CD4-positive, alpha-beta T cell (primary cell): ENCODE measurements around the gene IL24. TPM values are rescaled to one million over a fixed set of nuclear protein-coding genes. Genes with fewer than 3 reads are reported as not detected.
"Not testable (repeated sequence)": the region's sequence is repeated elsewhere in the genome, so short reads cannot be mapped to it uniquely, and the experiment has no call there.

Experiments
- ATAC-seq: fragments of 200-7000 bp; cut with Tn5 transposase; one replicate; pipeline ENCODE4 v1.10.0; 2022; ENCODE audit warnings: mild to moderate bottlenecking; ENCODE audit not compliant: poor library complexity
- CTCF ChIA-PET: fragments of 350-600 bp; sonication (Branson Sonifier 250); formaldehyde crosslinking; loops from one replicate; lab custom pipeline; 2021; ENCODE audit warnings: antibody characterized with exemption, inconsistent platforms; lab: Charles Lee
- POLR2A ChIA-PET: fragments of 350-600 bp; sonication (Branson Sonifier 250); formaldehyde crosslinking; loops from one replicate; lab custom pipeline; 2021; ENCODE audit warnings: antibody characterized with exemption, inconsistent platforms; lab: Charles Lee
- DNase-seq, 14 experiments: peaks; one replicate each; pipeline ENCODE4 v3.0.0-alpha.2; 2013 to 2020; ENCODE audit warnings: mixed read lengths in 2 of 14
- H3K27ac ChIP-seq, 2 donors: one replicate each; pipeline versions ENCODE4 v1.5.1 to v1.7.0; 2013; ENCODE audit warnings: low read length in 2 of 2, low read depth in 1 of 2, mild to moderate bottlenecking in 1 of 2
- H3K27me3 ChIP-seq, 2 experiments: 1 replicate in 1 of 2; 2 replicates in 1 of 2; pipeline versions ENCODE4 v1.6.1 to v1.7.0; 2013; ENCODE audit warnings: low read length in 2 of 2, control low read depth in 1 of 2, mild to moderate bottlenecking in 1 of 2, moderate library complexity in 1 of 2; ENCODE audit not compliant: insufficient read depth in 2 of 2, control insufficient read depth in 1 of 2
- H3K36me3 ChIP-seq: one replicate; pipeline ENCODE4 v1.6.1; 2013; ENCODE audit warnings: low read length, control low read depth; ENCODE audit not compliant: insufficient read depth
- H3K4me1 ChIP-seq: one replicate; pipeline ENCODE4 v1.6.1; 2013; ENCODE audit warnings: low read length, control low read depth; ENCODE audit not compliant: insufficient read depth
- H3K4me3 ChIP-seq: one replicate; pipeline ENCODE4 v1.5.1; 2013; ENCODE audit warnings: mild to moderate bottlenecking, low read length, moderate library complexity
- H3K9me3 ChIP-seq, 2 experiments: 1 replicate in 1 of 2; 2 replicates in 1 of 2; pipeline versions ENCODE4 v1.6.1 to v1.7.0; 2013; ENCODE audit warnings: low read length in 2 of 2, mild to moderate bottlenecking in 2 of 2, control low read depth in 1 of 2, moderate library complexity in 1 of 2; ENCODE audit not compliant: control insufficient read depth in 1 of 2, insufficient read depth in 1 of 2
- H3K27ac Mint-ChIP-seq: one replicate; pipeline ENCODE4 v1.8.0; 2020; ENCODE audit warnings: mixed read lengths
- H3K27me3 Mint-ChIP-seq: one replicate; pipeline ENCODE4 v1.8.0; 2021; ENCODE audit warnings: mixed read lengths
- H3K36me3 Mint-ChIP-seq: one replicate; pipeline ENCODE4 v1.8.0; 2021; ENCODE audit warnings: low read depth, mixed read lengths
- H3K4me1 Mint-ChIP-seq: one replicate; pipeline ENCODE4 v1.8.0; 2021; ENCODE audit warnings: low read depth, mixed read lengths
- H3K4me3 Mint-ChIP-seq: one replicate; pipeline ENCODE4 v1.8.0; 2020; ENCODE audit warnings: mild to moderate bottlenecking, mixed read lengths
- H3K9me3 Mint-ChIP-seq: one replicate; pipeline ENCODE4 v1.8.0; 2020; ENCODE audit warnings: mixed read lengths
- intact Hi-C, 2 experiments: fragments of 100-400 bp; cut with DNase I in 1 of 2; cut with micrococcal nuclease in 1 of 2; formaldehyde crosslinking; loops; one replicate each; pipeline versions ENCODE4 v1.15.1 to v1.9.0; 2023 to 2025; cut with DNase I, micrococcal nuclease
- total RNA-seq, 174 experiments: library from RNA in 2 of 174; stranded (reverse) in 2 of 174; gene quantifications; one replicate each; pipeline ENCODE4 v1.2.3 and lab custom pipeline; 2021 to 2026
- TF ChIP-seq, protein P1 (sequence below): fragments of 200-600 bp; IDR thresholded peaks from one replicate; pipeline ENCODE4 v1.8.0; 2022; ENCODE audit warnings: antibody characterized with exemption, mild to moderate bottlenecking

IL24 gene
- total RNA-seq, 2 experiments from 2014 or later: not detected

DNA sequence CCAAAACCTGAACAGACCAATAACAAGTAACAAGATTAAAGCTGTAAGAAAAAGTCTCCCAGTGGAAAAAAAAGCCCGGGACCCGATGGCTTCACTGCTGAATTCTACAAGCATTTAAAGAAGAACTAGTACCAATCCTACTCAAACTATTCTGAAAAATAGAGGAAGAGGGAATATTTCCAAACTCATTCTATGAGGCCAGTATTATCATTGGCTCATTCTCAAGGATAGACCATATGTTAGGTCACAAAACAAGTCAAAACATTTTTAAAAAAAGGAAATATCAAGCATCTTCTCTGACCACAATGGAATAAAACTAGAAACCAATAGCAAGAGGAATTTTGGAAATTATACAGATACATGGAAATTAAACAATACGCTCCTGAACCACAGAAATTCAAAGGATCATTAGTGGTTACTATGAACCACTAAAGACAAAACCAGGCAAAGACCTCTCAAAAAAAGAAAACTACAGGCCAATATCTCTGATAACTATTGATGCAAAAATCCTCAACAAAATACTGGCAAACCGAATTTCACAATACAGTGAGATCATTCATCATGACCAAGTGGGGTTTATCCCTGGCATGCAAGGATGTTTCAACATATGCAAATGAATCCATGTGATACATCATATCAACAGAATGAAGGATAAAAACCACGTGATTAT, 45.8 kb upstream of the IL24 start:
- no peaks in the 10 kb centered on the region for H3K9me3 Mint-ChIP-seq
- H3K4me1 ChIP-seq: no peaks in the 10 kb centered on the region
- CTCF ChIA-PET: no interaction called here
- TF ChIP-seq, protein P1, sequence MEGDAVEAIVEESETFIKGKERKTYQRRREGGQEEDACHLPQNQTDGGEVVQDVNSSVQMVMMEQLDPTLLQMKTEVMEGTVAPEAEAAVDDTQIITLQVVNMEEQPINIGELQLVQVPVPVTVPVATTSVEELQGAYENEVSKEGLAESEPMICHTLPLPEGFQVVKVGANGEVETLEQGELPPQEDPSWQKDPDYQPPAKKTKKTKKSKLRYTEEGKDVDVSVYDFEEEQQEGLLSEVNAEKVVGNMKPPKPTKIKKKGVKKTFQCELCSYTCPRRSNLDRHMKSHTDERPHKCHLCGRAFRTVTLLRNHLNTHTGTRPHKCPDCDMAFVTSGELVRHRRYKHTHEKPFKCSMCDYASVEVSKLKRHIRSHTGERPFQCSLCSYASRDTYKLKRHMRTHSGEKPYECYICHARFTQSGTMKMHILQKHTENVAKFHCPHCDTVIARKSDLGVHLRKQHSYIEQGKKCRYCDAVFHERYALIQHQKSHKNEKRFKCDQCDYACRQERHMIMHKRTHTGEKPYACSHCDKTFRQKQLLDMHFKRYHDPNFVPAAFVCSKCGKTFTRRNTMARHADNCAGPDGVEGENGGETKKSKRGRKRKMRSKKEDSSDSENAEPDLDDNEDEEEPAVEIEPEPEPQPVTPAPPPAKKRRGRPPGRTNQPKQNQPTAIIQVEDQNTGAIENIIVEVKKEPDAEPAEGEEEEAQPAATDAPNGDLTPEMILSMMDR: no peak
- intact Hi-C loops: no loop called here
- H3K4me1 Mint-ChIP-seq: peaks cover under 1% of the 10 kb centered on the region
- H3K9me3 ChIP-seq: no peaks in the 10 kb centered on the region
- DNase-seq: peak in 2 of 14 experiments; percentile 21 to 30
- no peak overlapping the region for H3K4me3 Mint-ChIP-seq
- H3K36me3 Mint-ChIP-seq: no peaks in the 10 kb centered on the region
- no peaks in the 10 kb centered on the region for H3K27me3 ChIP-seq
- no peak for ATAC-seq
- H3K27ac Mint-ChIP-seq: no peak overlapping the region
- H3K27me3 Mint-ChIP-seq: peaks cover 10% of the 10 kb centered on the region
- H3K36me3 ChIP-seq: no peaks in the 10 kb centered on the region
- no peak overlapping the region for H3K27ac ChIP-seq
- no peak overlapping the region for H3K4me3 ChIP-seq
- POLR2A ChIA-PET: no interaction called here

DNA sequence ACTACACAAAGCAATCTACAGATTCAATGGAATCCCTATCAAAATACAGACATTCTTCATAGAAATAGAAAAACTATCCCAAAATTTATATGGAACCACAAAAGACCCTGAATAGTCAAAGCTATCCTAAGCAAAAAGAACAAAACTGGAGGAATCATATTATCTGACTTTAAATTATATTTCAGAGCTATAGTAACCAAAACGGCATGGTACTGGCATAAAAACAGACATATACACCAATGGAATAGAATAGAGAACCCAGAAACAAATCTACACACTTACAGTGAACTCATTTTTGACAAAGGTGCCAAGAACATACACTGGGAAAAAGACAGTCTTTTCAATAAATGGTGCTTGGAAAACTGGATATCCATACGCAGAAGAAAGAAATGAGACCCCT, 44.6 kb upstream of the IL24 start:
- DNase-seq: not testable (repeated sequence)

DNA sequence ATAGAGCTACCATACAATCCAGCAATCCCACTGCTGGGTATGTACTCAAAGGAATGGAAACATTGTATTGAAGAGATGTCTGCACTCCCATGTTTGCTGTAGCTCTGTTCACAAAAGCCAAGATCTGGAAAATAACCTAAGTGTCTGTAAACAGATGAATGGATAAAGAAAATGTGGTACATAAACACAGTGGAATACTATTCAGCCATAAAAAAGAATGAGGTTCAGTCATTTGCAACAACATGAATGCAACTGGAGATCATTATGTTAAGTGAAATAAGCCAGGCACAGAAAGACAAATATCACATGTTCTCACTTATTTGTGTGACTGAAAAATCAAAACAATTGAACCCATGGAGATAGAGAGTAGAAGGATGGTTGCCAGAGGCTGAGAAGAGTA, 43.5 kb upstream of the IL24 start:
- H3K36me3 Mint-ChIP-seq, H3K27ac ChIP-seq, DNase-seq, H3K27me3 ChIP-seq, H3K4me3 Mint-ChIP-seq, H3K9me3 Mint-ChIP-seq, H3K4me1 ChIP-seq, intact Hi-C loops, H3K4me3 ChIP-seq, ATAC-seq, H3K27ac Mint-ChIP-seq, H3K36me3 ChIP-seq, POLR2A ChIA-PET, H3K9me3 ChIP-seq: not testable (repeated sequence)
- H3K4me1 Mint-ChIP-seq: peaks cover 11% of the 10 kb centered on the region
- CTCF ChIA-PET: interaction anchor here (1.0 kb wide), 1 partner anchor 119 kb away, joined by 3 read pairs; no protein-coding TSS in a partner anchor
- peaks cover 10% of the 10 kb centered on the region for H3K27me3 Mint-ChIP-seq

More for the DNA sequence above, 44.6 kb upstream of the IL24 start:
- H3K27me3 ChIP-seq, H3K4me3 ChIP-seq, POLR2A ChIA-PET, H3K4me3 Mint-ChIP-seq, H3K36me3 Mint-ChIP-seq, intact Hi-C loops, H3K27ac ChIP-seq, H3K4me1 ChIP-seq, H3K36me3 ChIP-seq, ATAC-seq, H3K4me1 Mint-ChIP-seq, H3K9me3 ChIP-seq, H3K9me3 Mint-ChIP-seq, CTCF ChIA-PET, H3K27ac Mint-ChIP-seq: not testable (repeated sequence)
- peaks cover 10% of the 10 kb centered on the region for H3K27me3 Mint-ChIP-seq

DNA sequence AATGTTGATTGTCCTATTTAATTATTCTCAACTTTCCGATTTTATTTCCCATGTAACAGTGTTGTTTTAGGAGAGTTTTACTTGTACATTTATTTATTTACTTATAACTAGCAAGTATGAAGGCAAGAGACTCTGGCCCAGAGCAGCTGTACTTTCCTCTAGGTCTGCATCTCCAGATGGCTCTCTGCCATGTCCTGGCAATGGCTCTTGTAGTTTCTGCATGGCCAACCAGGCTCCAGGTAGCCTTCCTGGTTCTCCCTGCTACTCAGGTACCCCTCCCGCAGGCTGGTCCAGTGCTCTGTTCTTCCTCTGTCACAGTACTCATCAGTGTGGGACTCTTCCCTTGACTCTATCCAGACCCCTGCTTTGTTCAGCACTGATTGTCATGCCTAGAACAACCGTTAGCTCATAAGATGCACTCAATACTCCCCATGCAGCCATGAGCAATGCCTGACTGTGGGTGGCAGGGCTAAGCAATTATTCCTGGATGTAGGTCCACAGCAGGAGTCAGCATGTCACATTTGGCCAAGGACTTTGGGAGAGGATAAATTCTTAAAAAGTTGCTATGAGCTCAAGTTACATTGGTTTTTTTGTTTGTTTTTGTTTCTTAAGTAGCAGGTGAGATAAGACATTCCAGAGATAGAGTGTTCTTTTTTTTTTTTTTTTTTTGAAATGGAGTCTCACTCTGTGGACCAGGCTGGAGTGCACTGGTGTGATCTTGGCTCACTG, 42.7 kb upstream of the IL24 start:
- no peak overlapping the region for H3K27ac Mint-ChIP-seq
- Histone ChIP-seq H3K27ac (no peak overlapping the region), H3K27me3 (no peaks in the 10 kb centered on the region), H3K4me1 (peaks cover 10% of the 10 kb centered on the region), H3K4me3 (no peak overlapping the region), H3K9me3 (no peaks in the 10 kb centered on the region), H3K36me3 (no peaks in the 10 kb centered on the region)
- no peaks in the 10 kb centered on the region for H3K9me3 Mint-ChIP-seq
- ChIA-PET POLR2A (no interaction called here), CTCF (interaction anchor here (0.7 to 1.0 kb wide), 3 partner anchors 57 to 120 kb away, joined by 3 read pairs; no protein-coding TSS in a partner anchor)
- no peak overlapping the region for H3K4me3 Mint-ChIP-seq
- TF ChIP-seq, protein P1: no peak
- H3K36me3 Mint-ChIP-seq: no peaks in the 10 kb centered on the region
- no peak for ATAC-seq
- intact Hi-C loops: no loop called here
- peaks cover 19% of the 10 kb centered on the region for H3K4me1 Mint-ChIP-seq
- DNase-seq: no peak
- peaks cover 10% of the 10 kb centered on the region for H3K27me3 Mint-ChIP-seq
